ENCODE data around the gene GRK5.
A peak's percentile ranks its signal among the peaks of the same experiment; 100 is the strongest.

The GRK5 gene

GRCh38 chr10:119444866-119445265 lies 237.5 kb downstream of the GRK5 start:
- Histone ChIP-seq H3K36me3 (peaks cover 17 to 57% (median 53%) of the 10 kb centered on the region in 3 donors), H3K4me3 (no peak overlapping the region), H3K27ac (no peak overlapping the region), H3K9me3 (no peaks in the 10 kb centered on the region), H3K4me1 (peaks cover 0 to 33% (median 24%) of the 10 kb centered on the region in 4 donors), H3K27me3 (no peaks in the 10 kb centered on the region)
- no peak for DNase-seq
- TF ChIP-seq CTCF (IDR thresholded peaks at IDR 0.05), result no peak
- intact Hi-C loops (cut with DNase I; ENCODE audit: low total_unique reads), result loop anchor here (2.0 kb wide), 1 partner anchor 244 kb away; no protein-coding TSS in a partner anchor

GRCh38 chr10:119445311-119445934 lies 238.1 kb downstream of the GRK5 start:
- peak; percentile 81 to 89 for DNase-seq
- peaks cover 0 to 39% (median 30%) of the 10 kb centered on the region in 4 donors for H3K4me1 ChIP-seq
- TF ChIP-seq CTCF (IDR thresholded peaks at IDR 0.05), result peak; percentile 89 to 97
- peak overlapping the region in 1 of 2 donors; percentile 31 for H3K27ac ChIP-seq
- peaks cover 17 to 56% (median 53%) of the 10 kb centered on the region in 3 donors for H3K36me3 ChIP-seq
- H3K9me3 ChIP-seq, result no peaks in the 10 kb centered on the region
- no peak overlapping the region for H3K4me3 ChIP-seq
- H3K27me3 ChIP-seq, result no peaks in the 10 kb centered on the region
- intact Hi-C loops (cut with DNase I; ENCODE audit: low total_unique reads), result loop anchor here (2.0 kb wide), 1 partner anchor 245 kb away; no protein-coding TSS in a partner anchor

- no peak for DNase-seq
- H3K4me3 ChIP-seq, result no peak overlapping the region
- H3K4me1 ChIP-seq, result peaks cover 0 to 40% (median 31%) of the 10 kb centered on the region in 4 donors
- peaks cover 17 to 56% (median 53%) of the 10 kb centered on the region in 3 donors for H3K36me3 ChIP-seq
- peak overlapping the region in 1 of 2 donors; percentile 31 for H3K27ac ChIP-seq
- TF ChIP-seq CTCF (IDR thresholded peaks at IDR 0.05), result no peak
- intact Hi-C loops (cut with DNase I; ENCODE audit: low total_unique reads), result loop anchor here (2.0 kb wide), 1 partner anchor 245 kb away; no protein-coding TSS in a partner anchor
- H3K9me3 ChIP-seq, result no peaks in the 10 kb centered on the region
- no peaks in the 10 kb centered on the region for H3K27me3 ChIP-seq
Observed at GRCh38 chr10:119445935-119446317, 238.6 kb downstream of the GRK5 start.

- Histone ChIP-seq H3K27me3 (no peaks in the 10 kb centered on the region), H3K36me3 (peaks cover 17 to 60% (median 59%) of the 10 kb centered on the region in 3 donors), H3K4me3 (no peak overlapping the region), H3K4me1 (peaks cover 0 to 39% (median 25%) of the 10 kb centered on the region in 4 donors), H3K27ac (no peak overlapping the region), H3K9me3 (no peaks in the 10 kb centered on the region)
- no peak for TF ChIP-seq CTCF (IDR thresholded peaks at IDR 0.05)
- no peak for DNase-seq
- intact Hi-C loops (cut with DNase I; ENCODE audit: low total_unique reads), result no loop called here
Observed at GRCh38 chr10:119446441-119447277, 239.3 kb downstream of the GRK5 start.

- intact Hi-C loops (cut with DNase I; ENCODE audit: low total_unique reads), result no loop called here
- DNase-seq, result no peak
- Histone ChIP-seq H3K27me3 (no peaks in the 10 kb centered on the region), H3K9me3 (no peaks in the 10 kb centered on the region), H3K27ac (no peak overlapping the region), H3K4me3 (no peak overlapping the region), H3K4me1 (peaks cover 0 to 32% (median 20%) of the 10 kb centered on the region in 4 donors), H3K36me3 (peaks cover 24 to 63% (median 59%) of the 10 kb centered on the region in 3 donors)
- TF ChIP-seq CTCF (IDR thresholded peaks at IDR 0.05), result no peak
Observed at GRCh38 chr10:119447421-119447820, 240.1 kb downstream of the GRK5 start.

Measured in tibial artery (tissue), 4 donors.